ENCODE results near the gene CRYBB3.

The CRYBB3 gene

GRCh38 chr22:25199731-25200520, at the start of gene CRYBB3:
Gene CRYBB3 (plus strand): TSS chr22:25199858. CDS start chr22:25201397, 1,539 bp downstream.
- Histone ChIP-seq H3K27ac (ENCODE audit: low read length) (no peak within 1 kb of the TSS), H3K27me3 (ENCODE audit: insufficient read depth, low read length) (no peaks in the 10 kb centered on the region), H3K36me3 (ENCODE audit: insufficient read depth, low read depth, low read length) (no peaks in the 10 kb centered on the region), H3K9me3 (ENCODE audit: insufficient read depth, low read depth, low read length) (no peaks in the 10 kb centered on the region), H3K9ac (ENCODE audit: low read depth, low read length) (no peak within 1 kb of the TSS), H3K4me3 (ENCODE audit: low read length) (no peak within 1 kb of the TSS), H3K4me1 (ENCODE audit: insufficient read depth, low read length) (no peaks in the 10 kb centered on the region)

- Histone ChIP-seq H3K27ac (ENCODE audit: low read length) (no peak overlapping the region), H3K4me1 (ENCODE audit: insufficient read depth, low read length) (peaks cover 9% of the 10 kb centered on the region; the same call in 1 of the 2 replicates), H3K4me3 (ENCODE audit: low read length) (no peak overlapping the region), H3K9ac (ENCODE audit: low read depth, low read length) (no peak overlapping the region), H3K9me3 (ENCODE audit: insufficient read depth, low read depth, low read length) (no peaks in the 10 kb centered on the region), H3K36me3 (ENCODE audit: insufficient read depth, low read depth, low read length) (no peaks in the 10 kb centered on the region), H3K27me3 (ENCODE audit: insufficient read depth, low read length) (no peaks in the 10 kb centered on the region)
These were observed 45.5 kb upstream of the CRYBB3 start for GRCh38 chr22:25153961-25154666.

- Histone ChIP-seq H3K27me3 (ENCODE audit: insufficient read depth, low read length) (no peaks in the 10 kb centered on the region), H3K4me3 (ENCODE audit: low read length) (no peak overlapping the region), H3K9me3 (ENCODE audit: insufficient read depth, low read depth, low read length) (no peaks in the 10 kb centered on the region), H3K4me1 (ENCODE audit: insufficient read depth, low read length) (peaks cover 9% of the 10 kb centered on the region; the same call in 1 of the 2 replicates), H3K27ac (ENCODE audit: low read length) (no peak overlapping the region), H3K9ac (ENCODE audit: low read depth, low read length) (no peak overlapping the region), H3K36me3 (ENCODE audit: insufficient read depth, low read depth, low read length) (no peaks in the 10 kb centered on the region)
These were observed 45.0 kb upstream of the CRYBB3 start for GRCh38 chr22:25154667-25154999.

- Histone ChIP-seq H3K9ac (ENCODE audit: low read depth, low read length) (no peak overlapping the region), H3K4me3 (ENCODE audit: low read length) (no peak overlapping the region), H3K27ac (ENCODE audit: low read length) (no peak overlapping the region), H3K4me1 (ENCODE audit: insufficient read depth, low read length) (peaks cover 9% of the 10 kb centered on the region; the same call in 1 of the 2 replicates), H3K27me3 (ENCODE audit: insufficient read depth, low read length) (no peaks in the 10 kb centered on the region), H3K36me3 (ENCODE audit: insufficient read depth, low read depth, low read length) (no peaks in the 10 kb centered on the region), H3K9me3 (ENCODE audit: insufficient read depth, low read depth, low read length) (no peaks in the 10 kb centered on the region)
These were observed 42.9 kb upstream of the CRYBB3 start for GRCh38 chr22:25156736-25157135.

- Histone ChIP-seq H3K9ac (ENCODE audit: low read depth, low read length) (no peak overlapping the region), H3K27me3 (ENCODE audit: insufficient read depth, low read length) (no peaks in the 10 kb centered on the region), H3K27ac (ENCODE audit: low read length) (no peak overlapping the region), H3K4me1 (ENCODE audit: insufficient read depth, low read length) (peaks cover 9% of the 10 kb centered on the region; the same call in 1 of the 2 replicates), H3K9me3 (ENCODE audit: insufficient read depth, low read depth, low read length) (no peaks in the 10 kb centered on the region), H3K36me3 (ENCODE audit: insufficient read depth, low read depth, low read length) (no peaks in the 10 kb centered on the region), H3K4me3 (ENCODE audit: low read length) (no peak overlapping the region)
These were observed 40.6 kb upstream of the CRYBB3 start for GRCh38 chr22:25159028-25159427.

- H3K27ac ChIP-seq (ENCODE audit: low read length), result no peak overlapping the region
- H3K27me3 ChIP-seq (ENCODE audit: insufficient read depth, low read length), result no peaks in the 10 kb centered on the region
- H3K4me1 ChIP-seq (ENCODE audit: insufficient read depth, low read length), result no peaks in the 10 kb centered on the region
- no peaks in the 10 kb centered on the region for H3K9me3 ChIP-seq (ENCODE audit: insufficient read depth, low read depth, low read length)
- no peak overlapping the region; the same call in 1 of the 2 replicates for H3K9ac ChIP-seq (ENCODE audit: low read depth, low read length)
- no peaks in the 10 kb centered on the region for H3K36me3 ChIP-seq (ENCODE audit: insufficient read depth, low read depth, low read length)
- H3K4me3 ChIP-seq (ENCODE audit: low read length), result no peak overlapping the region
These were observed 39.3 kb upstream of the CRYBB3 start for GRCh38 chr22:25160120-25160996.

GRCh38 chr22:25161017-25161915, 38.4 kb upstream of the CRYBB3 start:
- no peaks in the 10 kb centered on the region for H3K9me3 ChIP-seq (ENCODE audit: insufficient read depth, low read depth, low read length)
- H3K27ac ChIP-seq (ENCODE audit: low read length), result no peak overlapping the region
- H3K27me3 ChIP-seq (ENCODE audit: insufficient read depth, low read length), result no peaks in the 10 kb centered on the region
- H3K9ac ChIP-seq (ENCODE audit: low read depth, low read length), result no peak overlapping the region
- H3K4me1 ChIP-seq (ENCODE audit: insufficient read depth, low read length), result no peaks in the 10 kb centered on the region
- no peak overlapping the region for H3K4me3 ChIP-seq (ENCODE audit: low read length)
- H3K36me3 ChIP-seq (ENCODE audit: insufficient read depth, low read depth, low read length), result no peaks in the 10 kb centered on the region

- no peaks in the 10 kb centered on the region for H3K4me1 ChIP-seq (ENCODE audit: insufficient read depth, low read length)
- H3K36me3 ChIP-seq (ENCODE audit: insufficient read depth, low read depth, low read length), result no peaks in the 10 kb centered on the region
- H3K9ac ChIP-seq (ENCODE audit: low read depth, low read length), result no peak overlapping the region
- H3K27me3 ChIP-seq (ENCODE audit: insufficient read depth, low read length), result no peaks in the 10 kb centered on the region
- no peak overlapping the region for H3K4me3 ChIP-seq (ENCODE audit: low read length)
- no peak overlapping the region for H3K27ac ChIP-seq (ENCODE audit: low read length)
- H3K9me3 ChIP-seq (ENCODE audit: insufficient read depth, low read depth, low read length), result no peaks in the 10 kb centered on the region
These were observed 37.6 kb upstream of the CRYBB3 start for GRCh38 chr22:25161916-25162530.

- H3K27ac ChIP-seq (ENCODE audit: low read length), result no peak overlapping the region
- H3K9ac ChIP-seq (ENCODE audit: low read depth, low read length), result no peak overlapping the region
- H3K27me3 ChIP-seq (ENCODE audit: insufficient read depth, low read length), result no peaks in the 10 kb centered on the region
- H3K4me1 ChIP-seq (ENCODE audit: insufficient read depth, low read length), result no peaks in the 10 kb centered on the region
- H3K9me3 ChIP-seq (ENCODE audit: insufficient read depth, low read depth, low read length), result no peaks in the 10 kb centered on the region
- no peak overlapping the region for H3K4me3 ChIP-seq (ENCODE audit: low read length)
- H3K36me3 ChIP-seq (ENCODE audit: insufficient read depth, low read depth, low read length), result no peaks in the 10 kb centered on the region
These were observed 37.1 kb upstream of the CRYBB3 start for GRCh38 chr22:25162561-25162960.

- Histone ChIP-seq H3K27ac (ENCODE audit: low read length) (no peak overlapping the region), H3K4me1 (ENCODE audit: insufficient read depth, low read length) (no peaks in the 10 kb centered on the region), H3K9ac (ENCODE audit: low read depth, low read length) (no peak overlapping the region), H3K27me3 (ENCODE audit: insufficient read depth, low read length) (no peaks in the 10 kb centered on the region), H3K4me3 (ENCODE audit: low read length) (no peak overlapping the region), H3K9me3 (ENCODE audit: insufficient read depth, low read depth, low read length) (no peaks in the 10 kb centered on the region), H3K36me3 (ENCODE audit: insufficient read depth, low read depth, low read length) (no peaks in the 10 kb centered on the region)
These were observed 33.9 kb upstream of the CRYBB3 start for GRCh38 chr22:25165785-25166184.
